ENCODE results near the gene ATP5ME.

ATP5ME gene

GRCh38 chr4:685679-686412 is 11.8 kb upstream of the ATP5ME start:
- H3K4me1 ChIP-seq (ENCODE audit: control insufficient read depth, low read length): peaks cover 22% of the 10 kb centered on the region
- no peaks in the 10 kb centered on the region for H3K36me3 ChIP-seq (ENCODE audit: control insufficient read depth, low read length)
- TF ChIP-seq, protein P1, sequence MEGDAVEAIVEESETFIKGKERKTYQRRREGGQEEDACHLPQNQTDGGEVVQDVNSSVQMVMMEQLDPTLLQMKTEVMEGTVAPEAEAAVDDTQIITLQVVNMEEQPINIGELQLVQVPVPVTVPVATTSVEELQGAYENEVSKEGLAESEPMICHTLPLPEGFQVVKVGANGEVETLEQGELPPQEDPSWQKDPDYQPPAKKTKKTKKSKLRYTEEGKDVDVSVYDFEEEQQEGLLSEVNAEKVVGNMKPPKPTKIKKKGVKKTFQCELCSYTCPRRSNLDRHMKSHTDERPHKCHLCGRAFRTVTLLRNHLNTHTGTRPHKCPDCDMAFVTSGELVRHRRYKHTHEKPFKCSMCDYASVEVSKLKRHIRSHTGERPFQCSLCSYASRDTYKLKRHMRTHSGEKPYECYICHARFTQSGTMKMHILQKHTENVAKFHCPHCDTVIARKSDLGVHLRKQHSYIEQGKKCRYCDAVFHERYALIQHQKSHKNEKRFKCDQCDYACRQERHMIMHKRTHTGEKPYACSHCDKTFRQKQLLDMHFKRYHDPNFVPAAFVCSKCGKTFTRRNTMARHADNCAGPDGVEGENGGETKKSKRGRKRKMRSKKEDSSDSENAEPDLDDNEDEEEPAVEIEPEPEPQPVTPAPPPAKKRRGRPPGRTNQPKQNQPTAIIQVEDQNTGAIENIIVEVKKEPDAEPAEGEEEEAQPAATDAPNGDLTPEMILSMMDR (IDR thresholded peaks at IDR 0.05; ENCODE audit: low read depth, low read length, poor library complexity, severe bottlenecking): no peak
- TF ChIP-seq EZH2phosphoT487 (IDR thresholded peaks at IDR 0.05; ENCODE audit: borderline replicate concordance, low read length): no peak
- H3F3A ChIP-seq (ENCODE audit: control insufficient read depth, insufficient read depth): no peaks in the 10 kb centered on the region
- no peaks in the 10 kb centered on the region for H4K20me1 ChIP-seq (ENCODE audit: control insufficient read depth, insufficient read depth, low read depth, low read length)
- no peak overlapping the region for H3K4me3 ChIP-seq (ENCODE audit: low read length)
- no peaks in the 10 kb centered on the region for H3K9me2 ChIP-seq (replicated peaks; ENCODE audit: control insufficient read depth, low read length)
- H3K27me3 ChIP-seq (ENCODE audit: control insufficient read depth, low read length): no peaks in the 10 kb centered on the region
- H3K27ac ChIP-seq (ENCODE audit: low read depth, low read length): no peak overlapping the region
- no peaks in the 10 kb centered on the region for H3K9me3 ChIP-seq (ENCODE audit: control insufficient read depth, insufficient read depth, low read length)
- no peak overlapping the region for H3K4me2 ChIP-seq (ENCODE audit: low read length)
- H3K79me2 ChIP-seq (ENCODE audit: control insufficient read depth, low read length): no peaks in the 10 kb centered on the region

DNA sequence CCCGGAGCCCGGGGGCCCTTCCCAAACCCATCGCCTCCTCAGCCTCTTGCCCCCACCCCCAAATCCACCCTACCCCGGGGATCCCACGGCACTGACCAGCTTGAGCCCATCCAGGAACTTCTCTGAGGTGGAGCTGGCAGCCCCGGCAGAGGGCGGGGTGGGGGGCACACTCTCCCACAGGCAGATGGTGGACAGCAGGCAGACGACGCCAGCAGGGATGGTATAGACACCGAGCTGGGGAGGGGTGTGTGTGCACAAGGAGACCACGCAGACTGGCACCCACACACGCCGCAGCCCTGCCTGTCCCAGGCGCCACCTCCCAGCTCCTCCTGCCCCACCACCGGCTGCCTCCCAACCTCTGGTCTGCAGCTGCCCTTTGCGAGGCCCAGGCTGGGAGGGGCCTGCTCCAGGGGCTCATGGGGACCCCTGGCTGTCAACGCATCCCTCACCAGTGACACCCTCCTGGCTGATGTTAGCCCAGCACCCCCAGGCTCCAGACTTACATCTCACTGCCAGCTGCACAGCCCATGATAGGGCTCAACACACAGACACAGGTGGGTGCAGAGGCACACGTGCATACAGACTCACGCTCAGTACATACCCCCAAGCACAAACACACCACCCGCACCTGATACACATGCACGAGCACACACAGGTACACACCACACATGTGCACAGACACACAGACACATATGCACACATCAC is 10.7 kb upstream of the ATP5ME start:
- no peak overlapping the region for H3K4me3 ChIP-seq (ENCODE audit: low read length)
- no peaks in the 10 kb centered on the region for H3K9me2 ChIP-seq (replicated peaks; ENCODE audit: control insufficient read depth, low read length)
- TF ChIP-seq, protein P1 (IDR thresholded peaks at IDR 0.05; ENCODE audit: low read depth, low read length, poor library complexity, severe bottlenecking): no peak
- TF ChIP-seq EZH2phosphoT487 (IDR thresholded peaks at IDR 0.05; ENCODE audit: borderline replicate concordance, low read length): no peak
- H3K4me1 ChIP-seq (ENCODE audit: control insufficient read depth, low read length): peaks cover 32% of the 10 kb centered on the region
- no peaks in the 10 kb centered on the region for H3K9me3 ChIP-seq (ENCODE audit: control insufficient read depth, insufficient read depth, low read length)
- H3K27ac ChIP-seq (ENCODE audit: low read depth, low read length): no peak overlapping the region
- no peaks in the 10 kb centered on the region for H4K20me1 ChIP-seq (ENCODE audit: control insufficient read depth, insufficient read depth, low read depth, low read length)
- no peaks in the 10 kb centered on the region for H3K79me2 ChIP-seq (ENCODE audit: control insufficient read depth, low read length)
- H3K36me3 ChIP-seq (ENCODE audit: control insufficient read depth, low read length): no peaks in the 10 kb centered on the region
- H3K4me2 ChIP-seq (ENCODE audit: low read length): no peak overlapping the region
- H3K27me3 ChIP-seq (ENCODE audit: control insufficient read depth, low read length): no peaks in the 10 kb centered on the region
- H3F3A ChIP-seq (ENCODE audit: control insufficient read depth, insufficient read depth): no peaks in the 10 kb centered on the region

- Histone ChIP-seq H3K4me1 (ENCODE audit: control insufficient read depth, low read length) (peaks cover 31% of the 10 kb centered on the region), H3K9me3 (ENCODE audit: control insufficient read depth, insufficient read depth, low read length) (no peaks in the 10 kb centered on the region), H3F3A (ENCODE audit: control insufficient read depth, insufficient read depth) (no peaks in the 10 kb centered on the region), H3K27me3 (ENCODE audit: control insufficient read depth, low read length) (no peaks in the 10 kb centered on the region), H3K4me3 (ENCODE audit: low read length) (no peak overlapping the region), H3K9me2 (replicated peaks; ENCODE audit: control insufficient read depth, low read length) (no peaks in the 10 kb centered on the region), H3K27ac (ENCODE audit: low read depth, low read length) (no peak overlapping the region), H4K20me1 (ENCODE audit: control insufficient read depth, insufficient read depth, low read depth, low read length) (no peaks in the 10 kb centered on the region), H3K36me3 (ENCODE audit: control insufficient read depth, low read length) (no peaks in the 10 kb centered on the region), H3K79me2 (ENCODE audit: control insufficient read depth, low read length) (no peaks in the 10 kb centered on the region), H3K4me2 (ENCODE audit: low read length) (peak overlapping the region; percentile 16; the same call in 1 of the 2 replicates)
- TF ChIP-seq, protein P1 (IDR thresholded peaks at IDR 0.05; ENCODE audit: low read depth, low read length, poor library complexity, severe bottlenecking): peak; percentile 95
- no peak for TF ChIP-seq EZH2phosphoT487 (IDR thresholded peaks at IDR 0.05; ENCODE audit: borderline replicate concordance, low read length)
These were observed 10.0 kb upstream of the ATP5ME start for GRCh38 chr4:683982-684622.

All from DOHH2 (cell line).